TTC549 (cell line): ENCODE measurements around the gene PPARD.
"Not testable (repeated sequence)": the region's sequence is repeated elsewhere in the genome, so short reads cannot be mapped to it uniquely, and the experiment has no call there.

Experiments used
- FAIRE-seq: peaks from 2 replicates; lab custom pipeline; 2012; peaks lifted over from hg19 to GRCh38; lab: Jason Lieb, UNC

PPARD gene

DNA sequence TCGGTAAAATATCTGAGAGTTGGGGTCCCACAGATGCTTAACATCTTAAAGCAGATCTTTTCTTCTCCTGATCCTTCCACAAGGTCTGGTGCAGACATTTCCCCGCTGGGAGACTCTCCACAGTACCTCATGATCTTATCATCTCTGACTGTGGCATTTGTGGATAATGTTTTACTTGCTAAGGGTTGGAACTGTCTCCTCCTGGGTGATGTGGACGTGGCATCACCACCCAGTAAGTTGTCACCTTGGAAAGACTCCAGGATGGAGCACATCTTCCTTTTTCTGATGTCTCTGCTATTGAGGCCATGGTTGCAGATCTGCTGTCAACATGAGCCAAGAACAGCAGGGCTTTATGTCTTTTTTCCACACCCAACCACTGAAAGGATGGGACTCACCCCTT, 67.8 kb downstream of the PPARD start:
- no peak for FAIRE-seq

DNA sequence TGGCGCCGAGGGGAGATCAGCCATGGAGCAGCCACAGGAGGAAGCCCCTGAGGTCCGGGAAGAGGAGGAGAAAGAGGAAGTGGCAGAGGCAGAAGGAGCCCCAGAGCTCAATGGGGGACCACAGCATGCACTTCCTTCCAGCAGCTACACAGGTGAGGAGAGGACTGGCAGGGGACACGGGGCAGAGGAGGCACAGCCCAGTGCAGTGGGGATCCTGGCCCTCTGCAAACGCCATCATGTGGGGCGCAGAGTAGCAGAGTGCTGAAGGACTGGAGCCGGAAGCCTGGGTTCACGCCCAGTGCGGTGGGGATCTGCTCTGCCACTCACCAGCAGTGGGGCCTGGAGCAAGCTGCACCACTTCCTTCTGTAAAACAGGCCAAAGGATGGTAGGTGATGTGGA, 68.7 kb downstream of the PPARD start:
- no peak for FAIRE-seq

- no peak for FAIRE-seq
These were observed 69.7 kb downstream of the PPARD start for GRCh38 chr6:35412102-35412501.

GRCh38 chr6:35413911-35414310, 71.6 kb downstream of the PPARD start:
- FAIRE-seq = no peak

GRCh38 chr6:35415065-35415891, 72.9 kb downstream of the PPARD start:
- FAIRE-seq = no peak

DNA sequence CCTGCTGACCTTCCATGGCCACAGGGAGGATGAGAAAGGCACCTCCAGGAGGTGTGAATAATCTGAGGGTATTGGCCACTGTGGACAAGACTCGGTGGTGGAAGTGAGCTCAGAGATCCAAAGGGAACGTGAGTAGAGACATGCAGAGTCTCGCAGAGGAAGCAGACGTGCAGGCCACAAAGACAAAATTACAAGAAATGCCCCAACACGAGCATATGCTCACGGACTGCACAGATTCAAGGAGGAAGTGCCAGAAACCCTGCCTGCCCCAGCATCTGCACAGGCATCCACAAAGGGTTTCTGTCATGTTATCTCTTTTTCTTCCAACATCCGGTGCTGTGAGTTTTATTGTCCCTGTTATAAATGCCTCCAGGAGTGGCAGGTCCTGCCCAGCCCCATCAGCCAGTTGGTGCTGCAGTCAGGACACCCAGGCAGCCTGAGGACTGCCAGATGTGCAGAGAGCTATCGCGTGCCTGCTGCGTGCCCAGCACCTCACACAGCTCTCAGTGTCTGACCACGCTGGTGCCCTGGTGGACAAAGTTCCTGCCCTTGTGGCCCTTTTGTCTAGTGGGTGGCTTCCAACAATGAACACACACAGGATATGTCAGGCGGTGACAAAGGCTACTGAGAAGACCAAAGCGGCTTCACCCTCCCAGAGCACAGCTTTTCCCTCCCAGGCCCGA, 75.8 kb downstream of the PPARD start:
- no peak for FAIRE-seq

GRCh38 chr6:35419417-35419816, 77.1 kb downstream of the PPARD start:
- FAIRE-seq = no peak

GRCh38 chr6:35419961-35420360, 77.6 kb downstream of the PPARD start:
- no peak for FAIRE-seq

DNA sequence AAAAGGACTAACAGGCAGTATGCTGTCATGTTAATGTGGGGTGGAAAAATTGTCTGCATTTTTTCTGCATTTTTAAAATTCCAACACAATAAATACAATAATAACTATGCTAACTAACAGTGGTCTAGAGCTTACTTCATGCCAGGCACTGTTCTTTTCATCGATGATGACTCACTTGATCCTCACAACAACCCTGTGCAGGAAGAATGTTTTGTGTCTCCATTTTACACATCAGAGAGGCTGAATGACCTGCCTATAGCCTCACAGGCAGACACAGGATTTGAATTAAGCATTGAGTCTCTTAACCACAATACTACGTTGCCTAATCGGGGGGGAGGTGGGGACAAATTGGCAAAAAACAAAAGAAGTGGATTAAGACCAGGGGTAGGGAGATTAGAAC, 82.9 kb downstream of the PPARD start:
- no peak for FAIRE-seq

DNA sequence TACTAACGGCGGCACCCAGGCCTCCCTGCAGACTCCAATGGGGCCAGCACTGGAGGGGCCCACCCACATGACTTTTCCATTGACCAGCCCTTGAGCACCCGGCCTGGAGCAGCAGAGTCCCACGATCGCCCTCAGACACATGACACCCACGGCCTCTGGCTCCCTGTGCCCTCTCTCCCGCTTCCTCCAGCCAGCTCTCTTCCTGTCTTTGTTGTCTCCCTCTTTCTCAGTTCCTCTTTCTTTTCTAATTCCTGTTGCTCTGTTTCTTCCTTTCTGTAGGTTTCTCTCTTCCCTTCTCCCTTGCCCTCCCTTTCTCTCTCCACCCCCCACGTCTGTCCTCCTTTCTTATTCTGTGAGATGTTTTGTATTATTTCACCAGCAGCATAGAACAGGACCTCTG, 83.7 kb downstream of the PPARD start:
- FAIRE-seq = no peak

DNA sequence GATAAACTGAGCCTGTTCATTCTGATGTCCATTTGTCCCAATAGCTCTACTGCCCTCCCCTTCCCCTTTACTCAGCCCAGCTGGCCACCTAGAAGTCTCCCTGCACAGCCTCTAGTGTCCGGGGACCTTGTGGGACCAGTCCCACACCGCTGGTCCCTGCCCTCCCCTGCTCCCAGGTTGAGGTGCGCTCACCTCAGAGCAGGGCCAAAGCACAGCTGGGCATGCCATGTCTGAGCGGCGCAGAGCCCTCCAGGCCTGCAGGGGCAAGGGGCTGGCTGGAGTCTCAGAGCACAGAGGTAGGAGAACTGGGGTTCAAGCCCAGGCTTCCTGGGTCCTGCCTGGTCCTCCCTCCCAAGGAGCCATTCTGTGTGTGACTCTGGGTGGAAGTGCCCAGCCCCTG, 85.1 kb downstream of the PPARD start:
- no peak for FAIRE-seq

- FAIRE-seq = no peak
These were observed 85.5 kb downstream of the PPARD start for GRCh38 chr6:35427851-35428321.

DNA sequence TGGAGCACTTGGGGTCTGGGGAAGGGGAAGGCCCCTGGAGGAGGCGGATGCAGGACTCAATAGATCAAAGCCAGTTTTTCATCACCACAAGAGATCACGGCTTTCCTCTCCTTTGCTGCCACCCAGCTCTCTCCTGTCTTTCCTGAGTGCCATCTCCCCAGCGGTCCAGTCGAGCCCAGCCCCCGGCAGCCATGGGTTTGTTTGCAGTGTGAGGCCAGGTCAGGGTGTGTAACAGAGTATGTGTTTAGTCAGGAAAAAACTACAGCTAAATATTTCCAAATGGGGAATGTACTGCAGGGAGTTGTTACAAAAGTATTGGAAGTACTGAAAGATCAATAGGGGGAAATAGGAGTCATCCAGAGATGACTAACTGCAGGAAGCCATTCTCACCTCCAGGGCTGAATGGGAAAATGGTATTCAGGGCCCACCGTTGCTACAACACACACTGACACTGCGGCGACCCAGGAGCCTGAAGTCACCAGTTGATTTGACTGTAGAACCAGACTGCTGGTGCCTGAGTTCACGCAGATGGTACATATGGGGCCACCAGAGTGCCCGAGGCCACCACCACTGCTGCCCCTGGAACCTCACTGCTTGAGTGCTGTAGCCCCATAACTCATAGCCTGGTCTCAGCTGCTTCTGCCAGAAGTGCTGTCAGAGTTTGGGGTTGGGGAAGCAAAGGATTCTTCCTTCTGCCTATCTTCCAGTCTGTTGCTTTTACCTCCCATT, 86.2 kb downstream of the PPARD start:
- no peak for FAIRE-seq

- no peak for FAIRE-seq
These were observed 87.1 kb downstream of the PPARD start for GRCh38 chr6:35429463-35429862.

DNA sequence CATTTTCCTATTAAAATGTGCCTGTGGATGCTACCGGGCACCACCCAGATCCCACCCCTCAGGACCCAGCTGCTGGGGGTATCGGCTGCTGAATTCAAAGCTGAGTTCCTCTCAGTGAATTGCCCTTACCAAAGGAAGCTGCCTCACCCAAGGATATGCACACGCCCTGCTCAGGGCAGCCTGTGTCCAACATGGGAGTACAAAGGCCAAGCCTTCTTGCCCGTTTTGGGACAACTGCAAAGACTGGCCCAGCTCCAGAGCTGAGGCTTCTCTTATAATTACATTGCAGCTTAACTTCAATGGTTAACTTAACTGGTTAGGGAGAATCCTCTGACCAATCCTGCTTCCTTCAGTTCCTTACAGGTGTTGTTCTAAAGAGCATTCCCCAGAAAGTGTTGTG, 89.9 kb downstream of the PPARD start:
- FAIRE-seq = no peak

DNA sequence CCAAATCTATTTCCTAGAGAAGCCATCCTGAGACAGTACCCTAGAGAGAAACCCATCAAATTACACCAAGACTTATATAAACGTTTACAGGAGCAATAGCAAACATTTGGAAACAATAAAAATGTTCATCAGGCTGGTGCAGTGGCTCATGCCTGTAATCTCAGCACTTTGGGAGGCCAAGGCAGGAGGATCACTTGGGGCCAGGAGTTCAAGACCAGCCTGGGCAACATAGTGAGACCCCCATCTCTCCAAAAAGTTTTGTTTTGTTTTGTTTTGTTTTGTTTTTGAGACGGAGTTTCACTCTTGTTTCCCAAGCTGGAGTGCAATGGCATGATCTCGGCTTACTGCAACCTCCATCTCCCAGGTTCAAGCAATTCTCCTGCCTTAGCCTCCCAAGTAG, 90.3 kb downstream of the PPARD start:
- not testable (repeated sequence) for FAIRE-seq

DNA sequence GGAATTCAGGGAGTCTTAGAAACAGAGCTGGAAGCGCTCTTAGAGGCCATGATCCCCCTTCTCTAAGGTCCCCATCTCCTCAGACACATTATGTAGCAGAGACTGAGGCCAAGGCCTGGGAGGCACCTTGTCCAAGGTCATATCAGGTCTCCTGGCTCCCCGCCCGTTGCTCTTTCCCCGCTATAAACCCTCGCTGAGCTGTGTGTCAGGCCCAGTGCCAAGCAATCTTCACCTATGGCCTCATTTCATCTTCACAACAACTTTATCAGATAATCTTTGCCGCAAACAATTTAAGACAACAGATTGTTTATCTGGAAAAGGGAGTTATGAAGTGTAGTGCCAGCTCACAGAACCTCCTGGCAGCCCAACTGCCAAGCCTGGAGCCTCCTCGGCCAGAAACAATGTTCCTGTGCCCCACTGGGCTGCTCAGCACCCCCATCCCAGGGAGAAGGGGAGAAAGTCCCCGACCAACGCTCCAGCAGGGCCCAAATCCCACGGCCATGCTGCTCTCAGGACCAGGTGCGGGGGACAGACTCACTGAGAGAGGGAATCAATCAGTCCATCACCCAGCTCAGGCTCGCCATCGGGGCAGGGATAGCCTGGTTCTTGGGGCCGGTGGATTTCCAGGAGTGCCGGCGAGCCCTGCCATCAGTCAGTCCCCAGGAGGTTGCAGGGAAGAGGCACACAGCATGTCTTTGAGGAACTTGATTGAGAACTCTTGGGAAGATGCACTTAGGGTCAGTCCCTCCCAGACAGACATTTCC, 92.9 kb downstream of the PPARD start:
- no peak for FAIRE-seq

GRCh38 chr6:35436071-35436857, 93.9 kb downstream of the PPARD start:
- no peak for FAIRE-seq

DNA sequence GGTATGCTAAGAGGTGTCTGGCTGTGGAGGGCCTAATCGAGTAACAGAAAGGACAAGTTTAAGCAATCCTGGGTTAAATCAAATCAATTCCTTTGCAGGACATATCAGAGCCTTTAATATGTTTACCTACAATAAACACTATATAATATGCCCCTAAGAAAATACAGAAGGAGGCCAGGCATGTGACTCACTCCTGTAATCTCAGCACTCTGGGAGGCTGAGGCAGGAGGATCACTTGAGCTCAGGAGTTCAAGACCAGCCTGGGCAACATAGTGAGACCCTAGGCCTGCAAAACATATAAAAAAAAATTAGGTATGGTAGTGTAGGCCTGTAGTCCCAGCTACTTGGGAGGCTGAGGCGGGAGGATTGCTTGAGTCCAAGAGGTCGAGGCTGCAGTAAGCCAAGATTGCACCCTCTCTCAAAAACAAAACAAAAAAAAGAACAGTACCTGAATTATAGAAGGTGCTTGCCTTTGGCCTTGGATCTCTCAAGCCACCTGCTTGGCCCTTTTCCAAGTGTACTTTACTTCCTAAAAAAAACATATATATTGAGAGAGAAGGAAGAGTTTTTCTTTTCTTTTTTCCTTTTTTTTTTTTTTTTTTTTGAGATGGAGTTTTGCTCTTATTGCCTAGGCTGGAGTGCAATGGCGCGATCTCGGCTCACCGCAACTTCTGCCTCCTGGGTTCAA, 96.2 kb downstream of the PPARD start:
- FAIRE-seq = not testable (repeated sequence)

- FAIRE-seq = no peak
These were observed 97.0 kb downstream of the PPARD start for GRCh38 chr6:35439308-35439707.

- FAIRE-seq = no peak
These were observed 98.8 kb downstream of the PPARD start for GRCh38 chr6:35441205-35441604.
